ENCODE results near the gene NRSN1.

The NRSN1 gene

GRCh38 chr6:24145690-24146131, 19.7 kb downstream of the NRSN1 start:
- DNase-seq, result no peak

GRCh38 chr6:24146871-24147270, 20.9 kb downstream of the NRSN1 start:
- DNase-seq, result no peak

GRCh38 chr6:24147511-24148153, 21.6 kb downstream of the NRSN1 start:
- no peak for DNase-seq

- no peak for DNase-seq
Measured at GRCh38 chr6:24148154-24148570, 22.1 kb downstream of the NRSN1 start.

- no peak for DNase-seq
Measured at GRCh38 chr6:24148684-24149083, 22.7 kb downstream of the NRSN1 start.

GRCh38 chr6:24149296-24149695, 23.3 kb downstream of the NRSN1 start:
- DNase-seq, result no peak

- DNase-seq, result no peak
Measured at GRCh38 chr6:24149836-24150235, 23.8 kb downstream of the NRSN1 start.

- no peak for DNase-seq
Measured at GRCh38 chr6:24152014-24152413, 26.0 kb downstream of the NRSN1 start.

- DNase-seq, result no peak
Measured at GRCh38 chr6:24154121-24154520, 28.1 kb downstream of the NRSN1 start.

GRCh38 chr6:24157886-24158285, 31.9 kb downstream of the NRSN1 start:
- DNase-seq, result no peak

GRCh38 chr6:24183584-24183983, 57.6 kb downstream of the NRSN1 start:
- DNase-seq, result no peak

- DNase-seq, result no peak
Measured at GRCh38 chr6:24186349-24186748, 60.3 kb downstream of the NRSN1 start.

- no peak for DNase-seq
Measured at GRCh38 chr6:24187965-24188577, 62.1 kb downstream of the NRSN1 start.

- DNase-seq, result no peak
Measured at GRCh38 chr6:24188578-24189080, 62.6 kb downstream of the NRSN1 start.

- peak; percentile 18 for DNase-seq
Measured at GRCh38 chr6:24191346-24191745, 65.3 kb downstream of the NRSN1 start.

GRCh38 chr6:24193364-24193763, 67.3 kb downstream of the NRSN1 start:
- no peak for DNase-seq

- DNase-seq, result no peak
Measured at GRCh38 chr6:24194978-24195700, 69.1 kb downstream of the NRSN1 start.

GRCh38 chr6:24195836-24196597, 70.0 kb downstream of the NRSN1 start:
- DNase-seq, result no peak

All from NCI-H2171 treated with DMSO at 0.1 percent for 48 hours (cell line).